GM18517 (cell line): Measurements from ENCODE around the gene MARK4.

Experiments used
- ATAC-seq: cut with Tn5 transposase; IDR thresholded peaks from one replicate; pipeline ENCODE4 v1.9.1; 2021; ENCODE audit warnings: mild to moderate bottlenecking, moderate library complexity; ENCODE audit not compliant: unreplicated experiment

MARK4 gene

DNA sequence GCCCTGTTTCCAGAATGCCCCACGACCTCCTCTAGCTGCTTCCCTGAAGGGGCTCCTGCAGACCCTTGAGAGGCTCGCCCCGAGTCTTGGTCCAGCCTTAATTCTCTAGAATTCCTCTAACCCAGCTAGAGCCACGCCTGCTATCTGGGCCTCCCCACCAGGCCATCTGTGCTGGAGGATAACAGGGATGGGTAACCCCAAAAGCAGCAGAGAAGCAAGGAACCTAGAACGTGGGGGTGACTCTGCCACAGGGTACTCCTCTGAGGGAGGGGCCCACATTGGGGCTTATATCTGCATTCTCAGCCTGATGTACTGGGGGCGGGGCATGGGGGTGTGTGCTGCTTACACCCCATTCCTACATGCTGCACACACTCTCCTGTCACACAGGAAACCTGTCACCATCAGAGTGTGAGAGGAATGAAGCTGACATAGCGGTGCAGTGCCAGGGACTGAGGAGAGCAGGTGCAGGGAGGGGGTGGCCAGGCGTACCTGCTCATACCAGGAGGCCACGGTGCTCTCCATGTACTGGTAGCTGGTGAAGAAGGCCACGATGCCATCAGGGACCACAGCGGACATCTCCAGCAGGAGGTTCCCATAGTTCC lies 103.3 kb downstream of the MARK4 start:
- ATAC-seq: no peak
